ENCODE data around the gene RGSL1. TPM values are rescaled to one million over a fixed set of nuclear protein-coding genes. Genes with fewer than 3 reads are reported as not detected.

The RGSL1 gene
- total and polyA plus RNA-seq, 9 of the 15 experiments (the other 6 are each of a cell fraction or from before 2014, with no cell fraction given) = 0.03 TPM; not detected in 8

- no peak for TF ChIP-seq CREM (IDR thresholded peaks at IDR 0.05; ENCODE audit: low read depth)
- TF ChIP-seq CHD7 (IDR thresholded peaks at IDR 0.05; ENCODE audit: low read depth, low read length) = no peak
- no peak for TF ChIP-seq MAZ (CRISPR knock-in tag; conservative IDR thresholded peaks at IDR 0.05 in 1 of 2, IDR thresholded peaks at IDR 0.05 in 1 of 2)
- TF ChIP-seq MLX (CRISPR knock-in tag; conservative IDR thresholded peaks at IDR 0.05) = no peak
These were observed 111.5 kb downstream of the RGSL1 start (continued) for GRCh38 chr1:182561456-182561855.
